ENCODE measurements around the gene KDM2B.

DNA sequence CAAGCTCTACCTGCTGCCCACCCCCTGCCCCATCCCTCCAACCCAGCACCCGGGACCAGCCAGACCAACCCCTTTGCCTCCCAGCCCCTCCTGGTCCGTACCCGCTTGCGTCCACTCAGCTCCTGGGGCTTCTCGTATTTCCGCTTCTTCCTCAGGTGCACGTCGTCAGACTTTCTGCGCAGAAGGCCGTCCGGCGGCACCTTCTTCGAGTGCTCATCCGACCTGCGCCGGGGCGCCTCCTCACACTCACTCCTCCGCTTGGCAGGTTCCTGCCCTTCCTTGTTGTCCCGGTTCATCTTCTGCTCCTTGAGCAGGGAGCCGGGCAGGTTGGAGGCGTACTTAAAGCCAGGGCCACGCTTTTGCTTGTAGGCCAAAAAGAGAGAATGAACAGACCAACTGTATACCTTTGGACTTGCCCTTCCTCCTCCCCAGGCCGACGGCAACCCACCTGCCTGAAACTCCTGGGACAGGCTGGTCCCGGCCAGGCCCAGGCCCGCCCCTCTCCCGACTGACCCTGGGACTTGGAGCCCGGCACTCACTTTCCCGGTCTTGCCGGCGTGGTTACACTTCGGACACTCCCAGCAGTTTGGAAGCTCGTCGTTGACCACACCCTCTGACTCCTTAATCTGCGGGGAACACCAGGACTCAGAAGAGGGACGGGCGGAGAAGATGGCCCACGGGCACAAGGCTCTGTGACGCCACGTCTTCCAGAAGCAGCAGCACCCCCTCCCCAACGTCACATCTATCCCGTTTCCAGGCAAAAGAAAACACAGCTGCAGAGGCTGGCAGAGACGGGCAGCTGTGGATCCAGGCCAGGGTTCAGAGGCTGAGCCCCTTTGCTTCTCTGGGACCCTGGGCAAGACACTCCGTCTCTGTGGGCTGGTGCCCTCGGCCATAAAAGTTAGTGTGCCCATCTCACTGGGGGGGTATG lies 136.6 kb downstream of the KDM2B start:
- TF ChIP-seq POLR2A (IDR thresholded peaks at IDR 0.05; ENCODE audit: low read length), result no peak
- TF ChIP-seq GATA1 (IDR thresholded peaks at IDR 0.05; ENCODE audit: low read depth, low read length), result no peak
